Measurements from ENCODE around the gene ANKRD53.
A peak's percentile ranks its signal among the peaks of the same experiment; 100 is the strongest.

DNA sequence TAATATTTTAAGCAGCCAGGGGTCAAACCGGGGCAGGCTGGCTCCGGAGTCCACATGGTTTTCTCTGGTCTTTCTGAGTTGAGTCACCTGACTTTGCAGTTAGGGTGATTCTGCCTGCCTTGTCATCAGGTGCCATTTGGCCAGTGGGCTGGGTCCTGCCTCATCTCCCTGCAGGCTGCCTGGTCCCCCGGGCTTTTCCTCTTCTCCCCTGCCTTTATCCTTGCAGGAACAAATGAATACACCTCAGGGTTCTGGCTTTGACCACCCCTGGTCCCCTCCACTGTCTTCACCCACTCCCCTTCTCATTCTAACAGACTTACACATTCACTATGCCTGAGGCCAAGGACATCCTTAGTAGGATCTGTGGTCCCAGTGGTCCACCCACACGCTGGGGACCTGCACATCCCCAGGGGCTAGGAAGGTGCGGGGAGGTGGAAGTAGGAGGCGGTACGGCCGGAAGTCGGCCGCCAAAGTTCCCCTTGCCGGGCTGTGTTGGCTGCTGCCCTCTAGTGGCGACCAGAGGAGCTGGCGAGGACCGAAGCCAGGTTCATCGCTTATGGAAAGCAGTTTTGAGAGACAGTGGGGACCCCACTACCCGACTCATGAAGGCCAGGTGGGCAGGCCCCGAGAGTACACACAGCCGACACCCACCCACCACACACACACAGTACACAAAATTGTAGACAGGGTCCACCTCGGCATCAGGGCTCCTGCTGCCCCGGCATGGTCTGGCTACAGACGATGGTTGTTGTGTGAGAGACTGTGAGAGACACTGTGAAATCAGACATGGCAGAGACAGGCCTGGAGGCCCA is 22.6 kb downstream of the ANKRD53 start:
- TF ChIP-seq, protein P1, sequence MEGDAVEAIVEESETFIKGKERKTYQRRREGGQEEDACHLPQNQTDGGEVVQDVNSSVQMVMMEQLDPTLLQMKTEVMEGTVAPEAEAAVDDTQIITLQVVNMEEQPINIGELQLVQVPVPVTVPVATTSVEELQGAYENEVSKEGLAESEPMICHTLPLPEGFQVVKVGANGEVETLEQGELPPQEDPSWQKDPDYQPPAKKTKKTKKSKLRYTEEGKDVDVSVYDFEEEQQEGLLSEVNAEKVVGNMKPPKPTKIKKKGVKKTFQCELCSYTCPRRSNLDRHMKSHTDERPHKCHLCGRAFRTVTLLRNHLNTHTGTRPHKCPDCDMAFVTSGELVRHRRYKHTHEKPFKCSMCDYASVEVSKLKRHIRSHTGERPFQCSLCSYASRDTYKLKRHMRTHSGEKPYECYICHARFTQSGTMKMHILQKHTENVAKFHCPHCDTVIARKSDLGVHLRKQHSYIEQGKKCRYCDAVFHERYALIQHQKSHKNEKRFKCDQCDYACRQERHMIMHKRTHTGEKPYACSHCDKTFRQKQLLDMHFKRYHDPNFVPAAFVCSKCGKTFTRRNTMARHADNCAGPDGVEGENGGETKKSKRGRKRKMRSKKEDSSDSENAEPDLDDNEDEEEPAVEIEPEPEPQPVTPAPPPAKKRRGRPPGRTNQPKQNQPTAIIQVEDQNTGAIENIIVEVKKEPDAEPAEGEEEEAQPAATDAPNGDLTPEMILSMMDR (IDR thresholded peaks at IDR 0.05; ENCODE audit: extremely low read depth in 1 of 2, insufficient read depth in 1 of 2, low read depth in 1 of 2, low read length in 2 of 2) = peak; percentile 95 to 97
- TF ChIP-seq POLR2A (IDR thresholded peaks at IDR 0.05; ENCODE audit: low read depth, low read length) = no peak
- TF ChIP-seq MYC (IDR thresholded peaks at IDR 0.05; ENCODE audit: low read depth, low read length) = no peak
- TF ChIP-seq FOS (IDR thresholded peaks at IDR 0.05; ENCODE audit: borderline replicate concordance, insufficient read depth, low read length) = no peak

Measured in endothelial cell of umbilical vein (primary cell).